Activated CD8-positive, alpha-beta memory T cell treated with anti-CD3 and anti-CD28 coated beads, Interleukin-2, amount 50 U/mL, for 48 hours (primary cell): ENCODE results near the gene SFTPD.

Experiments
- DNase-seq: peaks from one replicate; pipeline ENCODE4 v3.0.0-alpha.2; 2020

The SFTPD gene

DNA sequence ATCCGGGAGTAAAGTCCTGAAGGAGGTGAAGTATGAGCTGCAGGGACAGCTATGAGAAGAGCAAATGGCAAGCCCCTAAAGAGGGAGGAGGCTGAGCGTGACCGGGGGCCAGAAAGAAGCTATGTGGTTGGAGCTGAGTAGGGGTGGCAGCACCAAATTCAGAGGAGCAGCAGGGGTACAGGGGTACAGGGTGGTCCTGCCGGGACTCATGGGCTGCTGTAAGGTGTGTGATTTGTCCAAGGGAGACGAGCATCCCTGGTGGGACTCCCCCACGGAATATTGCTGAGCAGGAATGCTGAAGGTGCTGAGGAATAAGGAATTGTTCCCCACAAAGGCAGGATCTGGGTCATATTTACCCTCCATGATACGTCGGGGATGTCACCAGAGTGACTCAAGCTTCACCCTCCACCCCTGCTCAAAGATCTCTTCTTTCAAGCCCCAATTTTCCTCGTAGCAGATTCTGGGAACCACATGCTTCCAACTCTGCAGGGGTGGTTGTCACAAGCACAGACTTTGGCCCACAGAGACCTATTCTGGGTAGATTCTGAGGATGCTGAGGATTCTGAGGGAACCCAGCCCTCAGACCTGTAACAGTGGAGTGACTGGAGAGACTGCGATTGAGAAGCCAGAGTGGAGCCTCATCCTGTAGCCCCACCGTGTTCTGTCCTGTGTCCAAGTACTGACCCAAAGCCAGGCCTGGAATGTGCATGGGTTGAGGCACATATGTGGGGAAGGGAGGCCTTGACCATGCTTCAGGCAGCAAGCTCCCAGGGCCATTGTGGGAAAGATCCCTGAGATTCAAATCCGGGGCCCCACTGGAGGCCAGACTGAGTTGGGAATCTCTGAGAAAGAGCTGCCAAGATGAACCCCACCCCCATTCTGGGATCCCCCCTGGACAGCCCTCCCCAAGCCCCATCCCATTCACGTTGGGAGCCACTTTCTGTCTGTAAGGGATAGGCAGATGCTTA is 4.2 kb downstream of the SFTPD start:
- DNase-seq = no peak

DNA sequence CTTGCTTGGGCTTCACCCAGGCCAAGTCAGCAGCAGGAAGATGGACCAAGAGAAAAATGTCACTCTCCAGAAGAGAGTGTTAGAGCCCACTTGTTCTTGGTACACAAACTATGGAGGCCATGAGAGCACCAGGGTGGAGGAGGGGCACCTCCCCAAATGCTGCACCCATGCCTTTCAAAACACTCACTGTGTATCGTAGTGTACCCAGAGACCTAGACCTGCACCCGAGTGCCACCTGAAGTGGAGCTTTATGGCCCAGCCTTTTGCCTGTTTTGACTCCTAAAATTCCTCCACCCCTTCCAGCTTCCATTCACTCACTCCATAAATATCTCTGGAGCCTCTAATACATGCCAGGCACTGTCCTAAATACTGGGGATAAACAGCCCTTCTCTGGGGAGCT is 5.0 kb downstream of the SFTPD start:
- DNase-seq = no peak

DNA sequence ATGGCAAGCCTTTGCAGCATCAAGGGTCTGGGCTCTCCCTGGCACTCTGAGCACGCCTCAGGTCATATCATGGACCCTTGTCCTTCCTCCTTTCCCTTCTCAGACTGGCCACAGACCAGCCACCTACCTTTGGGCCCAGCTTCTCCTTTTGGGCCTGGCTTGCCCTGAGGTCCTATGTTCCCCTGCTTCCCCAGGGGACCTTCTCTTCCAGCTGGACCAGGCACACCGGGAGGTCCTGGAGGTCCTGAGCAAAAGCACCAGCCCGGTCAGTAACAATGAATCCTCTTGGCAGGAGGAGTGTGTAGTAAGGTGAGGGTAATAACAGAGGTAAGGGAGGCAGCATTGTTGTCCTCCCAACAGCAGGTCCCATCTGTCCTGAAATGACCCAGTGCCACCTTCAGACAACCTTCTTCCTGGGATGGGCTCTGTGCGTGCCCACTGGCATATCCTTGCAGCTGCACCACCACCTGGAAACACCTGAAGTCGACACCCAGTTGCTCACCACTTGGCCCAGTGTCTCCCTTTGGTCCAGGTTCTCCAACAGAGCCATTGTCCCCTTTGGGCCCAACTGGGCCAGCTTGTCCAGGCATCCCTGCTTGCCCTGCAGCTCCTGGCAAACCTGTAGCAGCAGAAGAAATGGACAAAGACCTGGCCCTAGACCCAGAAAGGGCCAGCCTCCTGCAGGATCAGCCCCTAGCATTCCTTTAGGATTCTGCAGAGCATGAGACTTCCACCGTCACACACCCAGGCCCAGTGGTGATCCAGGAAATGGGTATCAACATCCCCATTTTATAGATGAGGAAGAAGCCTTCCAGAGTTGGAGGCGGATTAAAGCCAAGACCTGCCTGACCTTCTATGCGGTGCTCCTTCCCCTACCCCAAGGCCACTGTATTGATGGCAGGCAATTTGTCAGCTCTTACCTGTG is 6.4 kb downstream of the SFTPD start:
- DNase-seq = no peak

DNA sequence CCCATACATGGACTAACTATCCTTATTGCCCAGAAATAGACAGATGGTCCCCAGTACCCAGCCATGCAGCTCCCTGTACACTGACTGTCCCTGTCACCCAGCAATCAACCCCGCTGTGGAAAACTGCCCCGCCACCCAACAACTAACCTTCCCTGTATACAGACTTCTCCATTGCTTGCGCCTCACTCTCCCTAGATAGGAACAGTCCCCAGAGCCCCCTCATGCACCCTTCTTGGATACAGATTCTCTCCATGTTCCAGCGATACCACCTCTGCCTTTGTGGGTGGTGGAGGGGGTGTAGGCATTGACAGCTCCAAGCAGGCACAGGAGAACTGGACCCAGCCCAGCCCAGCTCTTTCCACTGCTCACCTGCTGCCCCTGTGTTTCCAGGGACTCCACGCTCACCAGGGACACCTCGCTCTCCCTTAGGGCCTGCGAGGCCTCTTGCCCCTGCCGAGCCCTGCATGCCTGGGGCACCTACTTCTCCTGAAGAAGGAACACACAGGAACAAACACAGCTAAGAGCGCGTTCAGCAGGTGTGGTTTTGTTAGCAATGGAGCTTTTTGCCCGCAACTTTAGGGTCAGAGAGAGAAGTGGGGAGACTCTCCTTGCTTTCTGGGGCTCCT is 7.2 kb downstream of the SFTPD start:
- no peak for DNase-seq

- no peak for DNase-seq
Observed at GRCh38 chr10:79941146-79941545, 7.8 kb downstream of the SFTPD start.

GRCh38 chr10:79940431-79940830 is 8.5 kb downstream of the SFTPD start:
- no peak for DNase-seq

GRCh38 chr10:79939969-79940368 is 8.9 kb downstream of the SFTPD start:
- DNase-seq = no peak

GRCh38 chr10:79938728-79939406 is 10.0 kb downstream of the SFTPD start:
- DNase-seq = no peak

DNA sequence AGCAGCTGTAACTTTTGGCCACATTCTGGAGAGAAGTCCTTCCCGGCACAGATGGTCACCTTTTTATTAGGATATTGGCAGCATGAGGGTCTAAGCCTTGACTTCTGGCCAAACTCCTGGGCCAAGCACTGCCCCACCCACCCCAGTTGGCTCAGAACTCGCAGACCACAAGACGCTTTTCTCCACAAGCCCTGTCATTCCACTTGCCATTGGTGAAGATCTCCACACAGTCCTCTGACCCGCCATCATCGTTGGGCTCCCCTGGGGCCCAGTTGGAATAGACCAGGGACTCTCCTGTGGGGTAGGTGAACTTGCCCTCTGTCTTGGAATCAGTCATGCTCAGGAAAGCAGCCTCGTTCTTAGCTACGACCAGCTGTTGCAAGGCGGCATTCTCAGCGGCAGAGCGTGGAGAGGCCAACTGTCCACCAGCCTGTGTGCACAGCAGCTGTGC is 11.2 kb downstream of the SFTPD start:
- DNase-seq = no peak

GRCh38 chr10:79936625-79937615 is 12.0 kb downstream of the SFTPD start:
- no peak for DNase-seq

GRCh38 chr10:79933961-79934360 is 14.9 kb downstream of the SFTPD start:
- DNase-seq = no peak

- DNase-seq = no peak
Observed at GRCh38 chr10:79932841-79933379, 16.0 kb downstream of the SFTPD start.

- DNase-seq = no peak
Observed at GRCh38 chr10:79932307-79932706, 16.6 kb downstream of the SFTPD start.

DNA sequence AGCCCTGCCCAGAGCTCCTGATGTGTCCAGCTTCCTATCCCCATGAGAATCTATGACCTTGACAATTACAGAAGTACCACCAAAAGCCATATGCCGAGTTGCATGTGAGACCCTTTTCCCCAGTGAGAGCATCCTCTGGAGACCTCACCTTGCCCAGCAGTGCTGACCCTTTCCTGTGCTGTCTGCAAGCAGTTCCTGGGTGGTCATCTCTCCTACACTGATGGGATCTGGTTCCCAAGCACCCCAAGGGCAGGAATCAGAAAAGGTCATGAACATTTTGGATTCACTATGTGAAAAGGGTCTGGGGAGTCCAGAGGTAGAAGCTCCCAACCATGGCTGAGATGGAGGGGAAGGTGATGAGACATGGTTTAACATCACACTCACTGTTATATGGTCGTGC is 18.2 kb downstream of the SFTPD start:
- DNase-seq = peak; percentile 35

DNA sequence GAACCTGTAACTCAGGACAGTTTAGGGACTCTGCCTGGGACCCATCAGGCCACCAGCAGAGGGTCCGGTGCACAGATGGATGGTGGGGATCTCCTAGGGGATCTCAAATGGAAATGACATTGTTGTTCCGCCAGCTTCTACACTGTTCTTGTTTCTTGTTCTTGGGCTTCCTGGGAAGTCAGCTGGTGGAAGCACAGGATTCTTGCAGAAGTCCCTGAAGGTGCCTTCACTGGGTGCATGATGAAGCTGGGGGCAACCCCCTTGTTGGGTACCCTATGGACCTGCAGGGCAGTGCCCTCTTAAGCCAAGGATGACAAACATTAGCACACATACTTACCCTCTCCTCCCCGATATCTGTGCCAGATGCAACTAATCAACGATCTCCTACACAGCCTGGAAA is 18.6 kb downstream of the SFTPD start:
- DNase-seq = peak; percentile 41

GRCh38 chr10:79929409-79929904 is 19.4 kb downstream of the SFTPD start:
- DNase-seq = peak; percentile 92

DNA sequence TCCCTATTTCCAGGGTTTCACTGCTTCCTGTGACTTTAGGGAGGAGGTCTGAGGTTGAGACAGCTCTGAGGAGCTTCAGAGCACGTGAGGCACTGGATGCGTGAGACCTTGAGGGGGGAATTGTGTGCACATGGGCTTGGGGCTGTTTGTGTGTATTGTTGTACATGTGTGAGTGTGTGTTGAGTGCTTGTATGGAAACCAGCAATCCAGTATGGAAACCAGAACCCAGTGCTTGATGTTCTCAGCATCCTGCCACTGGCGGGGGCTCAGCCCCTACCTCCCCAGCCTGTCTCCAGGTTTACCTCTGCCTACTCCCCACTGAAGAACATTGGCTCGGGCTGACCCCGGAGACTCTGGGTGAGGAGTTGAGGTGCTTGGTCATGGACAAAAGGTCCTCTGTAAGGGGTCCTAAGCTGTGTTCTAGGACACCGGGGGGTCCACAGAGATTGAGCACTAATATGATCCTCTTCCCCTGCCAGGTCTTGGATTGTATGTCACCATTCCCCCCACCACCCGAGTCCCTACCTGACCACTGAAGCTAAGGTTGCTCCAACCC is 20.8 kb downstream of the SFTPD start:
- DNase-seq = peak; percentile 43

GRCh38 chr10:79927111-79927828 is 21.6 kb downstream of the SFTPD start:
- peak; percentile 36 for DNase-seq

DNA sequence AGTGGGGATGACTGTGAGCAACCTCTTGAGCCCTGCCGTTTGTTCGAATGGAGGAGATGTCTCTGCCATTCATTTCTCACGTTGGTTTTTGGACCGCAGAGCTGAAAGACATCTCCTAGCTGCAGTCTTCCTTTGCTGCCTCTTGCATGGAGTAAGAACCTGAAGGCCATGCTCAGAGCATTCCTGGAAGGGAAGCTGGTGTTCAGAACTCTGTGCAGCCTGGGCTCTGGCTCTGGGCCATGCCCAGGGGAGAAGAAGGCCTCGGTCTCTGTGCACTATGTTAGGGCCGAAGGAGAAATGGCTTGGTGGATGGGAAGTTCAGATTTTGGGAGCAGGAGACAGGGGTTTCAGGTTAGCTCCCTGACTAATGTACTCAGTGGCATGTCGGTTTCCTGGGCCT is 22.9 kb downstream of the SFTPD start:
- peak; percentile 36 for DNase-seq

GRCh38 chr10:79925614-79926013 is 23.3 kb downstream of the SFTPD start:
- no peak for DNase-seq
